ENCODE data around the gene PHKB. TPM values are rescaled to one million over a fixed set of nuclear protein-coding genes. Genes with fewer than 3 reads are reported as not detected.

Gene PHKB
- total RNA-seq, 1 experiment from 2014 or later = 38.8 TPM

DNA sequence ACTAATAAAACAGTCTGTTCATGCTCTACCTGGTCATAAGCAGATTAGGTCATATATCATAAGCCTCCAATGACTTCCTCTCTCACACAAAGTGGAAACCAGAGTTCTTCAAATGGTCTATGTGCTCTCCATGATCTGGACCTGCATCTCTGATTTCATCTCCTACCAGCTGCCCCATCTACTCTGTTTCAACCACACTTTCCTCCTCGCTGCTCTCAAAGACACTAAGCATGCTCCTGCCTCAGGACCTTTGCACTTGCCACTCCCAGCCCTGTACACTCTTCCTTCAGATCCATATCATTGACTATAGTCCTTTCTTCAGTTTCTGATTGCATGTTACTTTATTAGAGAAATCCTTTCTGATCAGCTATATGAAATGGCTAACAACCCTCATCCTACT lies 196.8 kb downstream of the PHKB start:
- no peak overlapping the region for H3K4ac ChIP-seq (ENCODE audit: low read depth, low read length)
- H3K9me3 Mint-ChIP-seq = no peaks in the 10 kb centered on the region
- no peak overlapping the region for H2BK5ac ChIP-seq (ENCODE audit: insufficient read length, low read length)
- H3K27me3 Mint-ChIP-seq (ENCODE audit: low read depth) = no peaks in the 10 kb centered on the region
- no peak overlapping the region for H3K23ac ChIP-seq (ENCODE audit: insufficient read length, low read depth, low read length)
- no peak overlapping the region for H3K18ac ChIP-seq (ENCODE audit: insufficient read length, low read depth, low read length)
- H3K23me2 ChIP-seq (ENCODE audit: insufficient read length, low read depth, low read length, poor library complexity, severe bottlenecking) = no peaks in the 10 kb centered on the region
- no peak overlapping the region for H2BK12ac ChIP-seq (ENCODE audit: insufficient read length, low read depth, low read length)
- H2BK20ac ChIP-seq (ENCODE audit: low read depth, low read length, poor library complexity, severe bottlenecking) = no peak overlapping the region
- TF ChIP-seq, protein P1, sequence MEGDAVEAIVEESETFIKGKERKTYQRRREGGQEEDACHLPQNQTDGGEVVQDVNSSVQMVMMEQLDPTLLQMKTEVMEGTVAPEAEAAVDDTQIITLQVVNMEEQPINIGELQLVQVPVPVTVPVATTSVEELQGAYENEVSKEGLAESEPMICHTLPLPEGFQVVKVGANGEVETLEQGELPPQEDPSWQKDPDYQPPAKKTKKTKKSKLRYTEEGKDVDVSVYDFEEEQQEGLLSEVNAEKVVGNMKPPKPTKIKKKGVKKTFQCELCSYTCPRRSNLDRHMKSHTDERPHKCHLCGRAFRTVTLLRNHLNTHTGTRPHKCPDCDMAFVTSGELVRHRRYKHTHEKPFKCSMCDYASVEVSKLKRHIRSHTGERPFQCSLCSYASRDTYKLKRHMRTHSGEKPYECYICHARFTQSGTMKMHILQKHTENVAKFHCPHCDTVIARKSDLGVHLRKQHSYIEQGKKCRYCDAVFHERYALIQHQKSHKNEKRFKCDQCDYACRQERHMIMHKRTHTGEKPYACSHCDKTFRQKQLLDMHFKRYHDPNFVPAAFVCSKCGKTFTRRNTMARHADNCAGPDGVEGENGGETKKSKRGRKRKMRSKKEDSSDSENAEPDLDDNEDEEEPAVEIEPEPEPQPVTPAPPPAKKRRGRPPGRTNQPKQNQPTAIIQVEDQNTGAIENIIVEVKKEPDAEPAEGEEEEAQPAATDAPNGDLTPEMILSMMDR (conservative IDR thresholded peaks at IDR 0.05) = no peak
- no peak for DNase-seq
- H3K9me3 ChIP-seq (ENCODE audit: control insufficient read depth, low read depth, low read length) = no peaks in the 10 kb centered on the region
- H2BK120ac ChIP-seq (ENCODE audit: low read depth, low read length, poor library complexity, severe bottlenecking) = no peak overlapping the region
- H3K4me1 ChIP-seq (ENCODE audit: insufficient read depth, low read length) = no peaks in the 10 kb centered on the region
- H3K27me3 ChIP-seq (ENCODE audit: insufficient read depth, low read length) = no peaks in the 10 kb centered on the region
- H2BK15ac ChIP-seq (ENCODE audit: low read depth, low read length) = no peak overlapping the region
- H3K27ac Mint-ChIP-seq = no peak overlapping the region
- H4K5ac ChIP-seq (ENCODE audit: insufficient read length, low read depth, low read length) = no peak overlapping the region
- no CpG with 5 or more reads among the region's 1 CpG for WGBS (ENCODE audit: extremely low coverage, insufficient read length, low lambda C conversion rate)
- no peak overlapping the region for H3K4me2 ChIP-seq (ENCODE audit: insufficient read depth, insufficient read length, low read length)
- H2AK5ac ChIP-seq (ENCODE audit: insufficient read length, low read length) = no peak overlapping the region
- H3K36me3 Mint-ChIP-seq (ENCODE audit: insufficient read depth in 1 of 3, low read depth in 3 of 3) = peaks cover 9 to 14% (median 12%) of the 10 kb centered on the region in 3 experiments; a peak in 6 of 7 replicates
- H3K56ac ChIP-seq (ENCODE audit: insufficient read length, low read depth, low read length) = no peak overlapping the region
- no peaks in the 10 kb centered on the region for H4K20me1 ChIP-seq (ENCODE audit: control insufficient read depth, insufficient read depth, insufficient read length)
- no peak overlapping the region for H3K27ac ChIP-seq (ENCODE audit: insufficient read length, low read depth, low read length)
- no peak overlapping the region for H3T11ph ChIP-seq (ENCODE audit: low read length)
- H3K9ac ChIP-seq (ENCODE audit: extremely low read depth, insufficient read length, low read length) = no peak overlapping the region
- H4K91ac ChIP-seq (ENCODE audit: insufficient read length, low read depth, low read length) = no peak overlapping the region
- H3K79me2 ChIP-seq (ENCODE audit: insufficient read depth, low read length) = no peaks in the 10 kb centered on the region
- H3K4me3 Mint-ChIP-seq = no peak overlapping the region
- H3K79me1 ChIP-seq (ENCODE audit: insufficient read depth, low read depth, low read length, poor library complexity, severe bottlenecking) = no peaks in the 10 kb centered on the region
- no peak overlapping the region for H4K8ac ChIP-seq (replicated peaks; ENCODE audit: insufficient read length, low read depth, low read length)
- H2AFZ ChIP-seq (ENCODE audit: low read length) = no peak overlapping the region
- peaks cover 0 to 1% of the 10 kb centered on the region in 2 experiments; a peak in 1 of 4 replicates for H3K4me1 Mint-ChIP-seq
- H3K14ac ChIP-seq (ENCODE audit: insufficient read depth, low read length) = no peak overlapping the region
